NCI-H1694 treated with DMSO at 0.1 percent for 48 hours (cell line): ENCODE results near the gene DBN1.
A peak's percentile ranks its signal among the peaks of the same experiment; 100 is the strongest.

Experiments used
- DNase-seq: peaks from one replicate; lab custom pipeline; 2025; lab: John Stamatoyannopoulos, UW

The DBN1 gene

DNA sequence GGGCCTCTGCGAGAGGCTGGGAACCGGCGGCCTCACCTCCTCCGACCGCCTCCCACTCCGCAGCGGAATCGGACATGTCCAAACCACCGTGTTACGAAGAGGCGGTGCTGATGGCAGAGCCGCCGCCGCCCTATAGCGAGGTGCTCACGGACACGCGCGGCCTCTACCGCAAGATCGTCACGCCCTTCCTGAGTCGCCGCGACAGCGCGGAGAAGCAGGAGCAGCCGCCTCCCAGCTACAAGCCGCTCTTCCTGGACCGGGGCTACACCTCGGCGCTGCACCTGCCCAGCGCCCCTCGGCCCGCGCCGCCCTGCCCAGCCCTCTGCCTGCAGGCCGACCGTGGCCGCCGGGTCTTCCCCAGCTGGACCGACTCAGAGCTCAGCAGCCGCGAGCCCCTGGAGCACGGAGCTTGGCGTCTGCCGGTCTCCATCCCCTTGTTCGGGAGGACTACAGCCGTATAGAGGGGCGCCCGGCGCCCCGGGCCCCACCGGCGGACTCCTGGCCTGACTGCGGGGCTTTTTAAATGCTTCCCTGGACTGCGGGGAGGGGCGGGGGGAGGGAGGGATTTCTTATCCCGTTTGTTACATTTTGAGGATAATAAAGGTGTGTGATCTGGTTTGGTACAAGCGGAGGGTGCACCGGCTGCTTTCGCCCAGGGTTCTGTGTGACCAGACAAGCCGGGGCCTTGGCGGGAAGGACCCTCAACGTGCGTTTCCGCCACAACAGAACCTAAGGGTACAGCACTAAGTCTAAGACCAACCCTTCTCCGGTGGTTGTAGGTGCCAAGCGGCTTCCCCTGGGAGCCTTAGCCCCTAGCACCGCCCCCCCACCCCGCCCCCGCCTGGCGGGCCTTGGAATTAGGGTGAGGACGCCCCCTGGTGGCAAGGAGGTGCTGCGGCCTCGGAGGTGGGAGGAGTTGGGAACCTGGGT lies 17.5 kb downstream of the DBN1 start:
- peak; percentile 62 for DNase-seq

DNA sequence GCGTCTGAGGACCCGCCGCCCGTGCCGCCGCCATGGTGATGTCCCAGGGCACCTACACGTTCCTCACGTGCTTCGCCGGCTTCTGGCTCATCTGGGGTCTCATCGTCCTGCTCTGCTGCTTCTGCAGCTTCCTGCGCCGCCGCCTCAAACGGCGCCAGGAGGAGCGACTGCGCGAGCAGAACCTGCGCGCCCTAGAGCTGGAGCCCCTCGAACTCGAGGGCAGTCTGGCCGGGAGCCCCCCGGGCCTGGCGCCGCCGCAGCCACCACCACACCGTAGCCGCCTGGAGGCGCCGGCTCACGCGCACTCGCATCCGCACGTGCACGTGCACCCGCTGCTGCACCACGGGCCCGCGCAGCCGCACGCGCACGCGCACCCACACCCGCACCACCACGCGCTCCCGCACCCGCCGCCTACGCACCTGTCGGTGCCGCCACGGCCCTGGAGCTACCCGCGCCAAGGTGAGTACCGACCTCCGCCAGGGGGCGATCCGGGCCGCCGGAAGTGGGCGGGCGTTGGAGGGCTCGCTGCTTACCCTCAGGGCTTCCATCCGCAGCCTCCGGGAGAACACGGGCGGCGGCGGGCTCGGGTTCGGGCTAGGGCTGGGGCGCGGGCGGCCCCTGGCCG lies 18.3 kb downstream of the DBN1 start:
- DNase-seq: peak; percentile 63

DNA sequence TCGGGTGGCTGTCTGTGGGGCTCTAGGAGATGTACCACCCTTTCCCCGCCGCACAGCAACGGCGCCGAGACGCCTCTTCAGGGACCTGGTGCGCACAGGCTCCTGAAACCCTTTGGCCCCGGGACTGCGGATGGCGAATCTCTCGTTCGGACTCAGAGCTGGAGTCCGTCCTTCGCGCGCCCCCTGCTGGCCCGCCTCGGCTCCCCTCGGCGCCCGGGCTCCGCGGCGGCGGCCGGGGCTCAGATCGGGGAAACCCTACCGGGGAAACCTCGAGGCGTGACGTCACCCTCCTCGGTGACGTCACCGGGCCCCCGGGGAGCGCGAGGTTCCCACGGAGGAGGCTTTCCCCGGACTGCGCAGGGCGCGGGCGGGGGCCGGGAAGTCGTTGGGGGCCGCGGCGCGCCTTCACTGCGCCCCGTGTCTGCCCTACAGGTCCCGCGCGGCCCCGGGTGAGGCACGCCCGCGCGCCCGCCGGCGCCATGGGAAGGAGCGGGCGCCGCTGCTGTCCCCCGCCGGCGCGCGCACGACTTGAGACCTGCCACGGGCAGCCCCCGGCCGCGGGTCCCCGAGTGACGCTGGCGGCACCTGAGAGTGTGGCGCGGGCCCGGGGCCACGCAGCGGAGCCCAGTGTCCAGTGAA lies 18.9 kb downstream of the DBN1 start:
- peak; percentile 65 for DNase-seq

DNA sequence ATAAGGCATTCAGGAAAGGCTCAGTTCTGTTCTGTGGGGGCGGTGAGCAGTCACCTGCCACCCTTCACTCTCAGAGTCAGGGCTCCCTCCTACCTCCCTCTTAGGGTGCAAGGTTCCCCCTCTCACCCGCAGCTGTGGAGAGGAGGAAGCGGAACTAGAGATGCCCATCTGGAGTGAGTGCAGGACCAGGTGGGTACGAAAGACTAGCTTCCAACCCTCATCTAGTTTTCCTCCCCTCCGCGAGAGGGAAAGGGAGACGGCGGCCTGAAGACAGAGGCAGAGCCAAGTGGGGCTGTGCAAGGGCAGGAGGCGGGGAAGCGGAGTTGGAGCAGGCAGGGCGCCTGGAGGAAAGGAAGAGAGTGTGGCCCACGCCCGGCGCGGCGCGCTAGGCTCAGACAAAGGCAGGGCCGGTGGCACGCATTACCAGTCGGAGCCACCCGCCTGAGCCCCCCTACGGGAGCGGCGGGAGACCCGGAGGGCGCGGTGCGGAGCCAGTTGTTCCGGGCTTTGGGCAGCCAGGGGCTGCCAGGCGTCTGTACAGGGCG lies 19.5 kb downstream of the DBN1 start:
- no peak for DNase-seq

DNA sequence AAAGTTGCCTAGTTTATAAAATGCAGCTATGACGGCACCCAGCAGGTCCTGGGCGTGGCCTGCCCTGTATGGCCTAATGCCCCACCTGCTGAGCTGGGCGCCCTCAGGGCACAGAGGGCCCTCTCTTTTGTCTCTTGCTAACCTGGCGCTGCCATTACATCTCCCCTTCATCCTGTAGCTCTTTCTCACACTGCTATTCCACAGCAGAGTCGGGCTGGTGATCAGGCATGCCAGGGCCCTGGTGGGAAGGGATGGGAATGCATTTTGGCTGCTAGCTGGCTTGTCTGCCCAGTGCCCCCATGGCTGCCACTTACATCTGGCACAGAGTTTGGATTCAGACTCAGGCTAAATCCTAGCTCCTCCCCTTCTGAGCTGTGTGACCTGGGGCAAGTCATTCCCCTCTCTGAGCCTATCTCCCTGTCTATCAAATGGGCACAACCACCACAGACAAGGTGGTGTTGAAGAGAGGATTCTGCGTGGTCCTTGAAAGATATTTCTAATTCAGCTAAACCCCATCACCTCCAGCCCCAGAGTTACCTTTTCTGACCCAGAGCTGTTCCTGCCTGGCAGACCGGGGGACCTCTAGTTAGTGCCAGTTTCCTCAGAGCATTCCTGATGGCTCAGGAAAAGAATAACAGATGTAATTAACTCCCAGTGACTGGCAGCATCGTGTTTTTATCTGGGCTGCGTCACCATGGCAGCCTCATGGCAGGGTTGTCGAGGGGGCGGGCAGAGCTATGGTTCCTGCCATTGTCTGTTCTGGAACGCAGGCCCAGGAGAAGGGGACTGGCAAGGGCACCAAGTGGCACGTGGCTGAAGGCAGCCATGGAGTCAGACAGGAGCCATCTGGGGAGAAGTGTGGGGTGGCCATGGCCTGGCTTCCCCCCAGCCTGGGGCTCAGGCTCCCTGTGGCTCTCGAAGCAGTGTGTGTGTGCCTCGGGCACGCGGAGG lies 20.5 kb downstream of the DBN1 start:
- DNase-seq: no peak

DNA sequence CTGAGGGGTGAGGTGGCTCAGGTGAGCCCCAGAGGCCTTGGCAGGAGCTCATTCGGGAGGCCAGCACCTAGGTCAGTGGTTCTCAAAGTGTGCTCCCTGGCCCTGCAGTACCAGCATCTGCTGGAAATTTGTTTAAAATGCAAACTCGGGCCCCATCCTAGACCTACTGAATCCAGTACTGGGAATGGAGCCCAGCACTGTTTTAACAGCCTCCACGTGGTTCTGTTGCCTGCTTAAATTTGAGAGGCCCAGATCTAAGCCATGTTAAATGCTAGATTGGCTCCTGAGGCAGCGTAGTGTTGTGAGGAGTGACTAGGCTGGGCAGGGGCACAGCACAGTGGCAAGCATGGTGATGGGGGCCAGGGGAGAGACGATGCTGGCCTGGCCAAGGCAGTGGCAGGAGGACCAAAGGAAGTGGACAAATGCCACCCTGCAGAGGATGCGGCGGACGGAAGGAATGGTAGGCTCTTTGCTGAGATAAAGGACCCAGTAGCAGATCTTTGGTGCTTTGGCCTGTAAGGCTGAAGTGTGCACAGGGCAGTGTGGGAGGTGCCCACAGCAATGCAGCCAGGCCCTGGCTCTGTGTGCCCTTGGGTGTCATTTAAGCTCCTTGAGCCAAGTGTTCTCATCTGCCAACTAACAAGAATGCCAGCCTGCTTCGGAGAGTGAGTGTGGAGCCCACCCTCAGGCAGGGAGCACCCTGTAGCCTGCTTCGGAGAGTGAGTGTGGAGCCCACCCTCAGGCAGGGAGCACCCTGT lies 22.6 kb downstream of the DBN1 start:
- DNase-seq: no peak

DNA sequence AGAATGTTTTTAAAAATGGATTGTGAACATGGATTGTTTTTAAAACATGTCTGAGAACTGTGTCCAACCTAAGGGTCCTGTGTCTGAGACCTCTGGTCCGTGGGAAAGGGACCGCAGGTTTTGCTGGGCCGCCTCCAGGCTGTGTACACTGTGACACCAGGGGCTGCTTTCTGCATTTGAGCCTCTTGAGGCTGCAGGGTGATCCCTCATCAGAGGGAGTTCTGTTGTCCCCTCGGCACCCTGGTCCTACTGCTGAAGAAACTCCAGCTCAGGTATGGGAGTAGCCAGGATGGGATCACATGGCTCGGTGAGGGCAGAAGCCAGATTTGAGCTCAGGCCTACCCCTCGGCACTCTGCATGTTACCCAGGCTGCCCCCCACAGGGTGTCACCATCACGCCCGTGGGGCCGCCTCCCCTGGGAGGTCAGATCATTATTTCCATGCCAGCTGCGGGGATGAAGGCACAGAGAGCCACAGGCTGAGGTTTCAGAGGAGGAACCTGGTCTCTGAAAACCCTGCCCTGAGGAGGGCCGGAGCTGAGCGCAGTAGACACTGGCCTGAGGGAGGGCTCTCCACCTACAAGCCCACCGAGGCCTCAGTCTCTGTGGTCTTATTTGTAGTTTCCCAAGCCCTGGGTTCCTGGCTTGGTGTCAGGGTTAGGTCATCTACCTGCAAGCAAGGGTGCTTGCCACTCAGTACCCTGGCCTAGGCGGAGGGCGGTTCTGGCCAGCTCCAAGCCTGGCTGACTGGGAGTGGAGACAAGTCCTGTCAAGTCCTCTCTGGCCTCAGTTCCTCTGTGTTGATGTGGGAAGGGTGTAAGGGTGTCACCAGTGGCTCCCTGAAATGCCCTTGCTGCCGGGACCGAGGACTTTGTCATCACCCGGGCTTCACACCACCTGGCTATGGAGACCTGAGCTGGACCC lies 24.0 kb downstream of the DBN1 start:
- no peak for DNase-seq

DNA sequence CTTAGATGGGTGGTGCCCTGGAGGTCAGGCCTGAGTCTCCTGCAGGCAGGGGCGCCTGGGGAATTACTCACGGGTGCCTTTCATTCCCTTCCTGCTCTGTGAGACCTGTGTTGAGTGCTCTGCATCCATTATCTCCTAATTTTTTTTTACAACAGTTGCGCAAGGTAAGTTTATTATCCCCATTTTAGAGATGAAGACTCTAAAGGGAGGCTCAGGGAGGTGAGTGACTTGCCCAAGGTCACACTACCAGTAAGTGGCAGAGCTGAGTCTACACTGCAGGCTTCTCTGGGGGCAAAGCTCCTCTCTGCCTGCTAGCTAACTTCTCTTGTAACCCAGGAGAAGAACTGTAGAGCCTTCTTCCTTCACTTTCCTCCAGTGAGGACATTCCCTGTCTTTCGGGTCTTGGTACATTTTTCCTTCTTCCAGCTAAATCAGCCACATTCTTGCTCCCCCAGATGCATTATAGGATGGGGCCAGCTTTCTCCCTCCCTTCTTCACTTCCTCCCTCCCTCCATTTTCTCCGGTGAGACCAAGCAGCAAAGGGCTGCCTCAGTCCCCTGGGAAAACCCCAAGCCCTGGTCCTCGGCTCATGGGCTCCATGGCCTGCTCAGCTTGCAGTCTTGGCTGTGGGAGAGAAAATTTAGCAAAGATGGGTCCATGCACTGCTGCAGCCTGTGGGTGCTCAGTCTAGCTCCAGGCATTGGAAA lies 25.0 kb downstream of the DBN1 start:
- no peak for DNase-seq

DNA sequence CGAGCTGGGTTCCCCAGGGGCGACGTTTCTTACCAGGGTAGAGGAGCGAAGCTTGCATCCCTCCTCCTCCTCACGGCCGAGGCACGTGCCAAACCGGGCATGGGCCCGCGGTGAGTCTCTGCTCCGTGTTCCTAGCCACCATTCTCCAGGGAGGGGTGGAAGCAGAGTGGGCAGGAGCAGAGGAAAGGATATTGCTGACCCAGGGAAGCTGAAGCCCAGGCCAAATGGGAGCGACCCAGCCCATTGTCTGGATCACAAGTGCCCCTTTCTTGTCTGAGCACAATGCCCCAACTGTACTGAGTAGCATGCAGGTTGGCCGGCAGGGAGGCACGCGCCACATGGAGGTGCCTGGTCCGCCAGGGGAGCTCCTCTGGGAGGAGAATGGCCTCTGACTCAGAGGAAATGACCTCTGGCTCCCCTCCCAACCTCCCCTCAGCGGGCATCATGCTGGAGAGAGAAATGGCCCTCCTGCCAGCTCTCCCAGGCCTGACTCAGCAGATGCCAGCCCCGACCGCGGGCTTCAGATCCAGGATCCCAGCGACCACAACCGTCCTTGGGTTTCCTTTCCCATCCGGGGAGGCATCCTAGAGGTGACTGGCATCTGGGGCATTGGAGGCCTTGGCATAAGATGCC lies 25.7 kb downstream of the DBN1 start:
- no peak for DNase-seq

DNA sequence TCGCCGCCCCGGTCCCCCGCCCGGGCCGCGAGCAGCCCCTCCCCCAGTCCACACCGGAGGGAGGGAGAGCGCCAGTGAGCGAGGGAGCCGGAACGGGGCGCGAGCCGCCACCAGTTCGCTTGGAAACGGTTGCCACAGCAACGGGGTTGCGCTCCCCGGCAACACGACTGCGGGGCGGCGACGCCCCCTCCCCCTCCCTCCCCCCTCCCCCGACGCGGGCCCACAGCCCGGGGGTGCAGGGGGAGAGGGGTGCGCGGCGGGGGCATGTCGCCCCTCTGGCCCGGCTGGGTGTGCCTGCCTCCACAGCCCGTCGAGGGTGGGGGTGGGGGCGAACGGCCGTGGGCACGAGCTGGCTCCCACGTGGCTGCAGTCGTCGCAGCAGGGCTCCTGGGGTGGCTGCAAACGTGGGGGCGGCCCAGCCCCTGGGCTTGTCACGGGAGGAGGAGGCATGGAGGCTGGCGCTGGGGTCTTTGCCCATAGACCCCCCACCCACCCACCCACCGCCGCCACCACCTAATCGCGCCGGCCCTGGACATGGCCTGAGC lies 26.3 kb downstream of the DBN1 start:
- no peak for DNase-seq

DNA sequence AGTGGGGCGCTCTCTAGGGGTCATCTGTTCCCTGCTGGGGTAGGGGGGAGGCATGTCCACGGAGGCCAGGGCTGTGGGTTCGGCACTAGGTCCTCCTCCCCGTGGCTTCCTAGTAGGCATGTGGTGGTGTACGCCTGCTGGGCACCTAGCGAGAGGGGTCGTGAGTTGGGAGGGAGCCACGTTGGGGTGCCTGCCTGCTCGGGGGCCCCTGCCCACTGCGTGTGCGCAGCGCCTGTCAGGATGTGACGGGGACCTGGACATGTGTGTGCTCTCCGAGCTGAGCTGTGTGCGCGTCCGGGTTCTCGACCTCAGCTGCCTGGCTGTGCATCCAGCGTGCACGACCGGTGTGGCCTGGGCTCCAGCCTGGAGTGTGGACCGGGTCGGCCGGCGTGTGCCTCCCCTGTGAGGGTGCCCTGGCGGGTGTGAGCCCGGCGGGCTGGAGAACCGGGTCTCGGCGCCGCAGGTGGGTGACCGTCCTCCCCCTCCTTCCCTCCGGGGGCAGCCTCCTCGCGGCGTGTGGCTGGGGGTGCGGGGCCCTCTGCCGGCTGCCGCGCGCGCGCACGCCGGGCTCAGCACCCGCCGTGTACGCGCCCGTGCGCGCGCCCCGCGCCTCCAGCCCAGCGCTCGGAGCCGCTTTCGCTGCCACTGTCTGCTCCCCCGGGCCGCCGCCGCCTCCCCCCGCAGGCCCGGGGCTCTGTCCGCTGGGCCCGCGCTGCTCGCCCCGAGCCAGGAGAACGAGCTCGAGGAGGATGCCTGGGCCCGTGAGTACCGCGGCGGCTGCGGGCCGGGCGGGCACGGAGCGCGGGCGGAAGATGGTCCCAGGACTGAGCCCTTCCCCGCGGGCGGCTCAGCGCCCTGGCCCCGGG lies 27.0 kb downstream of the DBN1 start, which contains the start of gene PRR7:
Gene PRR7, plus strand, starts transcription at position 615 of the 866 bp plus-strand sequence. CDS start 8,254 bp downstream, outside the sequence.
- DNase-seq: peak; percentile 20

DNA sequence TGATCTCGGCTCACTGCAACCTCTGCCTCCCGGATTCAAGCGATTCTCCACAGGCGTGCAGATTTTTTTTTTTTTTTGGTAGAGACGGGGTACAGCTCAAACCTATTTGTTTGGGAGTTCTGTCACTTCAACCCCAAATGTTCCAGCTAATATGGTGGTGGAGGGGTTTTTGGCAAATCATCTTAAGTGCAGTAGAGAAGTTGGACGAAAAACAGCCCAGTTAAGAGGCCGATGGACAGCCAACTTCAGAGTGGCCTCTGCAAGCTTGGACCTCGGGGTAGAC lies 27.6 kb downstream of the DBN1 start:
- DNase-seq: no peak

DNA sequence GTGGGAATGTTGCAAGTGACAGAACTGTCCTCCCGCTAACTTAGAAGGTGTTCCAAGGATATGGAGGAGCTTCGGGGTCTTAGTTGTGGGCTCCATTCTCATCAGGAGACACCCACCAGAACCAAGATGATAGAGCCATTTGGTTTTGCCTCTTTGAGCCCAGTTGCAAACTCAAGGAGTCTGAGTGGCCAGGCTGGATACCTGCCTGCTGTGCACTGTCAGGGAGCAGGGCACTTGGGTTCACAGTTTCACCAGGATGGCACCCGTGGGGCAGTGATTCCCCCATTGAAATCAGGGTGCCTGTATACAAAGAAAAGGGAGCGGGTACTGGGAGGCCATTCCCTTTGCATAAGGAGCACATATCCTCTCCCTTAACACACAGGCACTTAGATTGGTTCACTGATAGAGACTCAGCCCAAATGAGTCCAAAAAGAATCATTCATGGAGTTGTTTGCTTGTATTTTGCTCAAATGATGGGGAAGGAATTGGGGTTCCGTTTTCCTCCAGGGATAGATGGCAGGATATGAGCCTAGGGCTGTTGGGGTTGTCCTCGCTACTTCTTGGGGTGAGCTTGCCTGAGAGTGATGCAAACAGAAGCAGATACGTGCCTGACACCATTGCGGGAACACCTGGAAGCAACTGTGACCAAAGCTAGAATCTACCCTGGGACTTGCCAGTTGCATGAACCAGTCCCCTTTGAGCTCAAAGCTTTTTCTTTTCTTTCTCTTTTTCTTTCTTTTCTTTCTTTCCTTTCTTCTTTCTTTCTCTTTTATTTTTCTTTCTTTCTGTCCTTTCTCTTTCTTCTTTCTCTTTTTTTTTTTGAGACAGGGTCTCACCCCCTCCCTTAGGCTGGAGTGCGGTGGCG lies 28.1 kb downstream of the DBN1 start:
- no peak for DNase-seq

DNA sequence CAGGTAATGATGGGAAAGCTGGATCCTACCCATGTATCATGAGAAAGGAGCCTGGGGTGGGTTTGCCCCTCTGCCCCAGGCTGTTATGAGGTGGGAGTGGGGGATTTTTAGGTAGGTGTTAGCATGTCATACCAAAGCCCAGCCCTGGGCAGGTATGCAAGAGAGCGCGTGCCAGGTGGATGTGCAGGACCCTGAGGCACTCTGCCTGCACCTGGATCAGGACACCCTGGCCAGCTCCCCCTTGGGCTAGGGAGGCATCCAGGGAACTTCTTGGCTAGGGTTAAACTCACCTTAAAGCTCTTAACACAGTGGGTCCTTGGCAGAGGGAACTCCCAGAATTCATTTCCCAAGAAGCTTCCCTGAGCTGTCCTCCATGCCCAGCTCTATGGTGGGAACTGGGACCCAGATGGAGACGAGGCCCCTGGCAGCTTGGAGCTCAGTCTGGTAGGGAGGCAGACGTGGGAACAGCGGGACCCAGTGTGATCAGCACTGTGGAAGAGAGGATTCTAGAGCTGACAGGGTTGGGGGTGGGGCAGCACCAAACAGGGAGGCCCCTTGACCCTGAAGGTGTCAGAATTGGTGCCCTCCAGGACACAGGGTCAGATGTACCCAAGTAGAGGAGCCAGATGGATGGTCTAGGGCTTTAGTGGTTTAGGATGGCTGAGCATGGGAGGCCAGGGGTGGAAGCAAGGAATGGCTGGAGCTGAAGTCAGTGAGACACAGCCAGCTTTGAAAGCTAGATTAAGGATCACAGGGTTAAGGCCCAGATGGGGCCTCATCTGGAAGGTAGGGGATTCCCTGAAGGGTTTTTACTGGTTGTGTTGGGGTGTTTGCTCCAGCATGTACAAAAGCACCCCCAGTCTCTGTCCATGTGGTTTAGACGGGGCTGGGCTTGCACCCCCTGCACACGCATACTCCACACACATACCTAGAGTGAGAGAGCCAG lies 29.1 kb downstream of the DBN1 start:
- DNase-seq: no peak
